Right ventricle myocardium superior (tissue), 1 donor: Measurements from ENCODE around the gene FASLG. TPM values are rescaled to one million over a fixed set of nuclear protein-coding genes. Genes with fewer than 3 reads are reported as not detected.

ENCODE experiments used
- ATAC-seq: fragments of 200-7000 bp; cut with Tn5 transposase; one replicate; pipeline ENCODE4 v1.9.1; 2020; ENCODE audit warnings: mild to moderate bottlenecking; ENCODE audit not compliant: poor library complexity
- DNase-seq: peaks from one replicate; pipeline ENCODE4 v3.0.0-alpha.2; 2020
- intact Hi-C: fragments of 100-400 bp; cut with DNase I; formaldehyde crosslinking; loops from one replicate; pipeline ENCODE4 v1.11.2; 2022
- total RNA-seq: library from RNA; stranded (reverse); fragmentation: NEBNext Ultra II Directional; extraction: Animal tissue kit (Norgen Biotek cat#: 25700); gene quantifications from one replicate; pipeline ENCODE4 v1.2.1, GENCODE V29; 2021
- donor health status: DM: no; HTN: yes; CAD: no; lungs with severe emphysema.

FASLG gene
- total RNA-seq, 1 donor from 2014 or later = not detected

- DNase-seq (no peak), ATAC-seq (no peak)
- intact Hi-C loops = no loop called here
Observed at GRCh38 chr1:172713466-172713865, 54.6 kb downstream of the FASLG start.

Other genes with a start within 250 kb of the FASLG start
- 14.3 TPM for gene C1orf105, start 238.4 kb upstream of the FASLG start, total RNA-seq
- 12.7 TPM for gene PIGC, start 215.0 kb upstream of the FASLG start, total RNA-seq
- 15.9 TPM for gene SUCO, start 126.0 kb upstream of the FASLG start, total RNA-seq